Measurements from ENCODE around the gene TFB1M.
"Not testable (repeated sequence)": the region's sequence is repeated elsewhere in the genome, so short reads cannot be mapped to it uniquely, and the experiment has no call there.

TFB1M gene

DNA sequence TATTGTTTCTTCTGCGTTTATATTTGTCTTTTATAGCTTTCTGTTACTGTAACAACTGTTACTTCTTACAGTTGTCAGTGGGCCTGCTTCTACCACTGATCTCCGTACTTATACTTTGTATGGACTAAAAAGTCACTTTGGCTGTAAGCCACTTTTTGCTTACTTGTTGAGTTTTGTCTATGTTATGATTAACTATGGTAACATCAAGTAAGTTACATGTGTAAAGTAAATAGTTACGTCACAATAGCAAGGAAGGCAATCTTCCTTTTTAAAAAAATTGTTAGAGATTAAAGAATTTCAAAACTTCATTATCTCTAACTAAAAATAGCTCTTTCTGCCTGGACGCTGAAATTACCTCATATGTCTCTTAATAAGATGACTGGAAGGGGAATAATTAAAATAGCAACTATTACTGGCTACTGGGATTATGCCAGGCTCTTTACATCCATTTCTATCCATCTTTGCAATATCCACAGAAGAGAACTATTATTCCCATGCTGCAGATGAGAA, 10.9 kb downstream of the TFB1M start:
- no peak for DNase-seq (ENCODE audit: low read depth in 2 of 2, low spot score in 1 of 2)

DNA sequence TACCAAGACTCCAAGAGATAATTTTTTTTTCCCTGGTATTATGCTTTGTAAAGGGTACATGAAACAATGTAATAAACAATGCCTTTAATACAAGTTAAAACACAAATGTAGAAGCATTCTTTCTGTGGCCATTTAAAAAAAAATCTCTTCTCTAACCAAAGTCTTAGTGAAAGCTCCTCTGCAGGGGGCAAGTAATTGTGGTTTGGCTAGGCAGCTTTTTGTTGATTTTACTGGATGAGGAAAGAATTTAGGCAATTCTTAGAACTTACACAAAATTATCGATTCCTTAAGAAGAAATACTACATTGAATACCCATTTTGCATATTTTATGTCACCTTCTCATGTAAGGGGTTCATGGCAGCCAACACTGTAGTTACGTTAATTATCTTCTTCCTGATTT, 12.4 kb downstream of the TFB1M start:
- no peak for DNase-seq (ENCODE audit: low read depth in 2 of 2, low spot score in 1 of 2)

DNA sequence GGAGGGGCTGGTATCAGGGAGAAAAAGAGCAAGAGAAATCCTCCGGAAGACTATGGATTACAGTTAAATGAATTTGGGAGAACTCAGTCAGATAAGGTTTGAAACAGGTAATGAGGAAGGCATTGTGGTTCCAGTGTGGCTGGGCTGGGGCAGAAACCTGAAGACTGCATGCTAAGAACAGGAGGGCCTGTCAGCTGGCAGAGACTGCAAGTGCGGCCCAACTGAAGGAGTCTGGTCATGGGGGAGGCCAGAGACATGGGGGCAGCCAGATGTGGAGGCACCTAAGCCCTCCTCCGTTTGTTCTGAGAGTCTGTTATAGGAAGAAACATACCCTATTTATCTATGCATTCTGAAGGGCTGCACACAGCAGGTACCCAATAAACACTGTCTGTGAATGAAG, 16.6 kb downstream of the TFB1M start:
- no peak for DNase-seq (ENCODE audit: low read depth in 2 of 2, low spot score in 1 of 2)

DNA sequence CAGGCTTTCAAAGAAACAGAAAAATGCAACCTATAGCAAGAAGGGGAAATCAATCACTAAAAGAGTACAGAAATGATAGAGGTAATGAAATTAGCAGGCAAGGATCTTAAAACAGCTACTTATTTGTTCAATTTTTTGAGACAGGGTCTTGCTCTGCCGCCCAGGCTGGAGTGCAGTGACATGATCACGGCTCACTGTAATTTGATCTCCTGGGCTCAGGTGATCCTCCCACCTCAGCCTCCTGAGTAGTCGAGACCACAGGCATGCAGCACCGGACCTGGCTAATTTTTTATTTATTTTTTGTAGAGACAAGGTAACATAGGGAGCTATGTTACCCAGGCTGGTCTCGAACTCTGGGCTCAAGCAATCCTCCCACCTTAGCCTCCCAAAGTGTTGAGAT, 21.6 kb downstream of the TFB1M start:
- no peak for DNase-seq (ENCODE audit: low read depth in 2 of 2, low spot score in 1 of 2)

DNA sequence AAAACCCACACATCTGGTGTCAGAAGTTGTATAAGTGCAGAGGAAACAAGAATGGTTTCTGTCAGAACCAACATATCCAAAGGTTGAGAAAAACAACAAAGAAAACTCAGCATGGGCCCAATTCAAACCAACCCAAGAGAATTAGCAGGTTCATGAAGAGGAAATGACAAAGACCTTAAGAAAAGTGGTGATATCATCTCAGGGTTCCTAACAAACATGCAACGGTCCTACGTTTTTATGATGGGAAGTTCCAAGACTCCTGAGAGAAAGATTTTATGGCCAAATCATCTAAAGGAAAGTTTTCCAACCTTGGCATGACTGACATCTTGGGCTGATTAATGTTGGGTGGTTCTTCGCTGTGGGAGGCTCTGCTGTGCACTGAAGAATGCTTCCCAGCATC, 23.0 kb downstream of the TFB1M start:
- no peak for DNase-seq (ENCODE audit: low read depth in 2 of 2, low spot score in 1 of 2)

DNA sequence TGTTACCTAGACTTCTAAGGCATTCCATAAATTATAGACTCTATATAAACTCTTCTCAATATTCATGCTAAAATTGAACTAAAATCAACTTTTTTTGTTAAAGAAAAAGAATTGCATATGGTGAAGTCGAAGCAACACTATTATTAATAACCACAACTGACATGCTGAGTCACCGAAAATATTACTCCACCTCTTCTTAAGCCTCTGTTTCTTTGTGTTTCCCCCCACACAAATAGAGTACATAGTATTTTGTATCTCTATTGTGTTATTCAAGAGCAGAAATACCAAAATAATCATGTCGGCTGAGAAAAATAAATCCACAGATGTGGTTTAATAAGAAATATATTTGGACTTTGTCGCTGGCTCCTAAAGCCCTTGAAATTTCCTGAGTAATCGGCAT, 23.8 kb downstream of the TFB1M start:
- DNase-seq (ENCODE audit: low read depth in 2 of 2, low spot score in 1 of 2): no peak

DNA sequence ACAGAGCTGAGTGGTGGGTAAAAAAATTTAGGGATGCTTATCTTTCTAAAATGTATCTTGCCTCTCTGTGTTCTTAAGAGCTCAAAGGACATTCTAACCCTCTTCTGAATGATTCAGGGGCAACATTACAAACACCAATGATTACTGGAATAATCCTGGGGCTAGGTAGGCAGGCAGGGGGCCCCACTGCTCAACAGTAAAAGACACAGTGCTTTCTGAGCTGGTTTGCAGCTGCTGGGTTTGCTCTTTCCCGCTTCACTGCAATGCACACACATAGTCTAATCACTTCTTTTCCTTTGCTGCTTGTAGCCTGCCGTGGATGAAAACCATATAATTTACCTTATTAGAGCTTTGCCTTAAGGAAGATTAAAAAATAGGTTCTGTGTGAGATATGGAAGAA, 26.5 kb downstream of the TFB1M start:
- DNase-seq (ENCODE audit: low read depth in 2 of 2, low spot score in 1 of 2): no peak

DNA sequence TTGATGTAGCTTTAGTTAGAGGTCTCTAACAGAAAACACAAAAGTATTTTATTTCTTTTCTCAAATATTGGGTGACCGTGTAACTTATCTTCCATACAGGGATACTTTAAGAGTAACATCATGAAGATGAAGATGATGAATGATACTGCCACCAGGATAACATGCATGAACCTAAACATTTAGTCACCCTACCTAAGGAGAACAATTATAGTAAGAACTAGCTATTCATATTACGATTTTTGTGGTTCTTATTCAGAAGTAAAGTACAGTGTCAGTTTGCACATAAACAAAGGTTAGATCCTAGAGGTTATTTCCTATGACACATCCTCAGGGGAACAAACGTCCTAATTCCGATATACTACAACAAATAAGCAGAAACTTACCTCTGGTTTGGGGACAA, 29.5 kb downstream of the TFB1M start:
- no peak for DNase-seq (ENCODE audit: low read depth in 2 of 2, low spot score in 1 of 2)

DNA sequence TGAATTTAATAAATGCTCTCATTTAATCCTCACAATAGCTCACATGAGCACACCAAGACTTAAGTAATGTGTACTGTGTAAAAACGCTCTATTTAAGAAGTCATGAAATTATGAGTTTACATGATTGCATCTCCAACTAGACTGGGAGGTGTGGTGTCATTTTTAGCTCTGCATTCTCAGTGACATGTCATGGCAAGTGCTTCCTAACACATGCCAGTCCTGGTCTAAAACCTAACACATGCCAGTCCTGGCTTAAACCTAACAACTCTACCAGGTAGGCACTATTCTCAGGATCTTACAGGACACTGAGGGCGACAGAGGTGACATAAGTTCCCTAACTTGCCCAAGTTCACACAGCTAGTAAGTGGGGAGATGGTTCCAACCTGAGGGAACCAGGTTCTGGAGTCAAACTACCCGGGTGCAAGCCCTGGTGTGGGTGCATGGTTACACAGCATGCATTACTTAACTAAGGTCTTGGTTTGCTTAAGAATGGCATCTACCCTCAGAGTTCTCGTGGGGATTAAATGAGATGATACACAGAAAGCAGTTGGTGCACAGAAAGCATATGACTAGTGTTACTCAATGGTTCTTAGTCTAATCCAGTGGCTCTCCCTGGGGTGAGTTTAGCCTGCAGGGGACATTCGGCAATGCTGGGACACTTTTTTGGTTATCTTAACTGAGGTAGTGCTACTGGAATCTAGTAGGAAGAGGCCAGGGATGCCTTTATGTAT, 35.8 kb downstream of the TFB1M start:
- DNase-seq (ENCODE audit: low read depth in 2 of 2, low spot score in 1 of 2): no peak

DNA sequence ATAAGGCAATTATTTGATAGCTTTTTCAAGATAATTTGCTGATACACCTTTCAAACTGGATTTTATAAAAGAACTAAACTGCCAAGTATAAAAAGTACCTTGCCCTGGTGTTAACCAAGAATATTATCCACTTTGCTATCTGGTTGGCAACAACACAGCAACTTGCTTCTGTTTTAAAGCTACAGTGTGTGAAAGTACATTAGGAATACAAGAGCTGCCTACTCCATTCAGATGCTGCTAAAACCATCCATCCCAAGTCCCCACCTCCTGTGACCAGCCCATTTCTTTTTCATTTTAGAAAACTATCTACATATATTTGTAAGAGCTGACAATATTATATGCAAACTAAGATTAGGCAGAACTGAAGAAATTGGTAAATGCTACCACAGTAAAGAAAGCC, 37.6 kb downstream of the TFB1M start:
- DNase-seq (ENCODE audit: low read depth in 2 of 2, low spot score in 1 of 2): no peak

DNA sequence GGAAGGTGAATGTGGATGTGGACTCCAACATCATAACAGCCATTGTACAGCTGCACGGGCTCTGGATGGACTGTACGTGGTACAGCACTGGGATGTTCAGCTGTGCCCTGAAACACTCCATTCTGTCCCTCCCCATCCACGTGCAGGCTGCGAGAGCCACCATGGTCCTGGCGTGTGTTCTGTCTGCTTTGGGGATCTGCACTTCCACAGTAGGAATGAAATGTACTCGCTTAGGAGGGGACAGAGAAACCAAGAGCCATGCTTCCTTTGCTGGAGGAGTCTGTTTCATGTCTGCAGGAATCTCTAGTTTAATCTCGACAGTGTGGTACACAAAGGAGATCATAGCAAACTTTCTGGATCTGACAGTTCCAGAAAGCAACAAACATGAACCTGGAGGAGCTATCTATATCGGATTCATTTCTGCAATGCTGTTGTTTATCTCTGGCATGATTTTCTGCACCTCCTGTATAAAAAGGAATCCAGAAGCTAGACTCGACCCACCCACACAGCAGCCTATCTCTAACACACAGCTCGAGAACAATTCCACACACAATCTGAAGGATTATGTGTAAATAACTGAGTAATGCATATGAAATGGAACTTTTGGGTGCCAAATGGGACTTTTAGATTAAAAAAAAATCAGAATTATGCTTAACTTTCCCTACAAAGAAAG, 38.3 kb downstream of the TFB1M start:
- DNase-seq (ENCODE audit: low read depth in 2 of 2, low spot score in 1 of 2): no peak

DNA sequence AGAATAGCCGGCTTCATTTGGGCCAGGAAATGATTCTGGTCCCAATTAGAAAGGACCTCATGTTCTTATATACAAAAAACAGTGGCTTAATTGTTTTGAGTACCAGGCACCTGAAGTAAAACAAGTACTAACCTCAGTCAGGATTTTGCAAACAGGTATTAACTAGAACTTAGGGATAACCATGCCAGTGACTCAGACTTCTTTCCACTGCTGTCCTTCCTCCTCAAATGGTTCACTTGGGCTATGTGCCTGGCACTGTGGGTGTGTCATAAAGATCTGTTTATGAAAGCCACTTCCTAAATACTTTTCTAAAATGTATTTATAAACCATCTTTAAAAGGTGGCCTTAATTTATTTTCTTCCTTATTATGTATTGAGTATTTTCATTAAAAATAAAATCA, 39.8 kb downstream of the TFB1M start:
- DNase-seq (ENCODE audit: low read depth in 2 of 2, low spot score in 1 of 2): no peak

DNA sequence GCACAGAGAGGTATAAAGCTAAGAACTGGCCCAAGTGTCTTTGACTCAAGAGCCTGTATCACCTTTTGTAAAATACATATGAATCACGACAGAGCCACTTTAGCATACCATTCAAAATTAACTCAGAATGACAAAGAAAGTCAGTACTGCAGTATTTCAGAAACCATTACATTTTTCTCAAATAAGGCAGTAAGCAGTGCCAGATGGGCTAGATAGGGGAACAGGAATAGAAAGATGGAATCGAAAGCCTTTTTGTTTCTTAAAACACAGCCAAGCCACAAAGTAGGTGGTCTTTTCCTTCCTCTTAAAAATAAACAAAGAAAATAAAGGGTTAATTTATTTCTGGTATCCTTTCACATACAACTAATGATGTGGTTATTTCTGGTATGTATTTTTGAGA, 40.2 kb downstream of the TFB1M start:
- DNase-seq (ENCODE audit: low read depth in 2 of 2, low spot score in 1 of 2): no peak

DNA sequence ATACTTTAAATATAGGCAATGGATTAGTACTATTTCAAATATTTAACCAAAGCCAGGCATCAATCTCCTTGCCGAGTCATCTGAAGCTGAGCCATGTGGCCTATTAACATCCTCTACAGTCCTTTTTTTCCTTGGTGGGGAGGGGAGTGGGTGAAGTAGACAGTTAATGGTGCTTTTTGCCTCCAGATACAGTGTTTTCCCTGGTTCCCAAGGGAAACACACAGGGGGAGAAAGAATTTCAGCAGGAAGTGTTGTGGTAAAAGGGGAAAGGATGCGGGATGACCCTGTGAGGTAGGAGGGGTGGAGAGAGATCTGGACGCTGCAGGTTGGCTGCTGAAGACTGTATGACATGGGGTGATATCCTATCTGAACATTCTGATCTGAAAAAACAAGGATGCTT, 40.9 kb downstream of the TFB1M start:
- no peak for DNase-seq (ENCODE audit: low read depth in 2 of 2, low spot score in 1 of 2)

DNA sequence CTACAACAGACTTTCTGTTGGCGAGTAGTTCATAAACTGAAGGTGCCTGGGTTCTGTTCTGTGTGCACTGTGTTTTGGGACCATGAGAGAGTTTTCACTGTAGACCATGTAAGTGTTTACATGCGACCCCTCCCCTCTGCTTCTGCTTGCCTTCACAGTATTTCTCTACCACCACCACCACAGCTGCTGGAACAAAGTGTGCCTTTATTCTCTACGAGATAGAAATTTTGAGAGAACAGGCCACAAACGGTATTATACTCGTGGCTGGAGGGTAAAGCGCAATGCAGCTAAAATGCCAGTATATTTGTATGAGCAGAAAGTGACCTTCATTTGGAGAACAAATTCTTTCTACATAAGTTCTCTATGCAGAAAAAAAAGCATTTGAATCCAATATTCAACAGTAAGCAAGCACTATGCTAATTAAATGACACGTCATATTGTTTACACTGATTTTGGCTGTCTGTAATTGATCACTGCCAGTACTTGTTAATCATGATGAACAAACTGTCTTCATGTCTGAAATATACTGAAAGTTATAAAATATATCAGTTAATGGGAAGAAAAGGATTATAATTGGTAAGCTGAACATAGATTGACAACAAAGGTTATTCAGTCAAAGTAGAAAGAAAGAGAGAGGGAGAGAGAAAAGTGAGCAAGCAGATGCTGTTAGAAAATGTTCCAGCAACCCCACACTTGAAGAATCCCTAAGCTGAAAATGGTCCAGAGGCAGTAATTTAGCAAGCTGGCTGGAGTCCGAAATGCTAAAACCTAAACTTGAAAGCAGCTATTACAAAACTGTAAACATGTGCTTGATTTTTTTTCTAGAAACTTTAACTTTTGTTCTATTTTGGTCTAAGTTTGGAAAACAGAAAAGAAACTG, 41.7 kb downstream of the TFB1M start:
- no peak for DNase-seq (ENCODE audit: low read depth in 2 of 2, low spot score in 1 of 2)

DNA sequence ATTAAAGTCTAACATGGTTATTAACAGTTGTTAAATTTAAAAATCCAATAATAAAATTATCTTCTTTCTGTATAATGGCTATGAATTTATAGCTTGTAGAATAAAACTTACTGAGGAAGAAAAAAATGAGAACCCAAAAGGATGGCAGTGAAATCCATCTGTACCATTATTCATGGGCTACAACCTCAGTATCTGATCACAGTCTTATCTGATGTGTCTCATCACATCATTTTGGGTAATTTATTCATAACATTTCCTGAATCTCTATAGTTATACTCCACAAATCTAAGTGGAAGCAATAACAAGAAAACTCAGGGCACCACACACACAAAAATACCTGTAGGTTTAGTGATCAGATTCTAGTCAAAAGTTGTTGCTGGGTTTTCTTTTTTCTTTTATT, 43.1 kb downstream of the TFB1M start:
- no peak for DNase-seq (ENCODE audit: low read depth in 2 of 2, low spot score in 1 of 2)

DNA sequence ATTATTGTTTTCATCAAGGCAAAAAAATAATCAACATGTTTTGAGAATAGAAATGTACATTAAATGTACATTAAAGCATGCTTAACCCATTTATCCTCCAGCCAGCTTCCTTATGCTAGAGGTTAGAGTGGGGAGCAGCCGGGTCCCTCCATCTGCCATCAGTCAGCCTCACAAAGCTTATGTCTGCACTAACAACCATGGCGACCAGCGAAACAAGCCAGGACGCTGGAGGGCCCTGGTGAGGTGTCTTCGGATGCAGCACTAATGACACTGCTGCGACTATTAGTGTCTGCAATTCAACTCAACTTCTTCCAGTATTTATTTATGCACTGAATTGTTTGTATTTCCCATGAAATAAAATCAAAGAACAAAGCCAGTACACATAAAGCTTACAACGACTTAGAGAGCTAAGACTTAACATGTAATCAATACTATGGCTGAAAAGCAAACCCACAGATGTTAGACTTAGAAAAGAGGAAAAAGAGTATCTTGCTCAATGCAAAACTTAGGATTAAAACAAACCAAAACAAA, 43.7 kb downstream of the TFB1M start:
- DNase-seq (ENCODE audit: low read depth in 2 of 2, low spot score in 1 of 2): no peak

DNA sequence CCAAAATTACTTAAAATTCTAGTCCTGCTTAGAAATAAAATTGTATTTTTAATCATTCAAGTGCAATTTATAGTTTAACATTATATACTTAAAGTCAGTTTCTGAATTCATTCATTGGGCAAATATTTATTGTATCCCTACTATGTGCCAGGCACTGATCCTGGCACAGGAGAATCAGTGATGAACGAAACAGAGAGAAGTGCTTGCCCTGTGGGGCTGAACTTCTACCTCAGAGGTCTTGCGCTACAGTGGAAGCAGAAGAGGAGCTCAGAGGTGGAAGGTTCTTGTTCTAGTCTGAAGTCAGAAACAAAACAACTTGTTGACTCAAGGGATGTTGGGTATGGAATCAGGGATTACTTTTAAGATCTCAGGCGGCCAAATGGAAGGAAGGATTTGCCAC, 44.5 kb downstream of the TFB1M start:
- DNase-seq (ENCODE audit: low read depth in 2 of 2, low spot score in 1 of 2): no peak

DNA sequence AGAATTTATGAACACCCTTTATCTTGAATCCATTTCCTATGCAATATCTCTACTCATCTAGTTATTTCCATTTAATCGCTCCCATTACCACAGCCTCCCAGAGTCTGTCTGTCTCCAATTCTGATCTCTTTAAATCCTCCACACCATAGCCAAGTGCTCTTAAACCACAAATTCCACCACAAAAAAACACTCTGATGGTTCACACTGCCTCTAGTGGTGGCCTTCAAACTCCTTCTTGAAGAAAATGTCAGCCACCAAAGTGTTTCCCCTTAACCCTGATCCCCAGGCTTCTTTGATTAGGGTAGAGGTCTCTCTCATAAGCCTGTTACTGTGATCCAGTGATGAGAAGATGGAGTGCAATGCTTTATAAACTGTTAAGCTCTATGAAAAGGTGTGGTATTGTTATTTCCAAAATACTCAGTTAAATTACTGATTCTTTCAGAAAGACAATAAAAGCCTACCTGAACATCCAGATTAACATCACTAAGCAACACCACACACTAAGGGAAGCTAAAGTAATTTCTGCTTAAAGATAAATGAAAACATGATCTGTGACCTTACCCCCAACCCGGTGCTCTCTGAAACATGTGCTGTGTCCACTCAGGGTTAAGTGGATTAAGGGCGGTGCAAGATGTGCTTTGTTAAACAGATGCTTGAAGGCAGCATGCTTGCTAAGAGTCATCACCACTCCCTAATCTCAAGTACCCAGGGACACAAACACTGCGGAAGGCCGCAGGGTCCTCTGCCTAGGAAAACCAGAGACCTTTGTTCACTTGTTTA, 46.0 kb downstream of the TFB1M start:
- not testable (repeated sequence) for DNase-seq (ENCODE audit: low read depth in 2 of 2, low spot score in 1 of 2)

DNA sequence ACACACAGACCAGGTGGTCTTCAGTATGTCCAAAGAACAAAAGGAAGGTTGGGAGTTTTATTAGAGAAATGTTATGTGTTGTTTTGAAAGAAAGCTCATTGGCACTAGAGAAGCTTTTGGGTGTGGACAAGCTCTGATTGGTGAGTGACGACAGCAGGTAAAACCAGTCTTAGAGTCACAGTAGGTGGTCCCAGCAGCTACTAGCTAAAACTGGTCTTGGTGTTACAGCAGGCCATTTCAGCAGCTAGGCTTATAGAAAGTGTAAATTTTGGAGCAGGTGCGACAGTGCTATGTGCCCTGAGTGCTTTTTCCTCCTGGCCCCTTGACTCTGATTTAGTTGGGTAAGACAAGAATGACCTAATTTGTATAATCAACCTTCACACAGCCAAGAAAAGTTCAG, 46.9 kb downstream of the TFB1M start:
- DNase-seq (ENCODE audit: low read depth in 2 of 2, low spot score in 1 of 2): no peak
